Activated gamma-delta T cell treated with Interleukin-2 at 50 U/mL for 16 hours (primary cell): ENCODE measurements around the gene PEX11A.

ENCODE experiments used
- DNase-seq: peaks from one replicate; pipeline ENCODE4 v3.0.0-alpha.2; 2020

Gene PEX11A

DNA sequence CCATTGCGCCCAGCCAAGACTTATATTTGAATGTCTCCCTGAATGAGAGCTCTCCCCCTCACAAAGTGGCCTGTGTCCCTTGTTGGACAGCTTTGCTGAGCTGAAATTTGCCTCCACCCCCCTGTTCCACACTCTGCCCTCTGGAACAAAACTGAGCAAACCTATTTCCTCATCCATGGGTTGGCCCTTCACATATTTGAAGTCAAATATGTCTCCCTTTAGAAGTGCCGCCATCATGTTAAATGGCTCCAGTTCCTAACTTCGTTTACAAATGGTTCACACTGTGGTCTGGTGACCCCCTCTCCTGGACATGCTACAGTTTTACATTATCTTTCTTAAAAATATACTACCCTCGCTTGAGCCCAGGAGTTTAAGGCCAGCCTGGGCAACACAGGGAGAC, 16.0 kb downstream of the PEX11A start:
- DNase-seq: no peak

DNA sequence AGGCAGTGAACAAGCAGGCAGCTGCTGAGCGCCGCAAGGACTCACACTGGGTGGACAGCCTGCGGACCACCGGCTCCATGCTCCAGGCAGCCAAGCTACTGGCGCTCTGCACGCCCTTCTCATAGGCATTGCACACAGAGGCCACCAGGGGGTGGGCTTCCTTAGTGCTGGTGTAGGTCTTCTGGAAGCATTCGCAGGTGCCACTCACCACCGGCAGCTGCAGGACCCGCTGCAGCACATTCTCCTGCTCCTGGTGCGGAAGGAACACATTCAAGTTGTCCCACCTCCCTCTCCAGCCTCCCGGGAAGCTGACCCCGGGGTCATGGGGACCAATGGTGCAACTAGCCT, 17.4 kb downstream of the PEX11A start:
- no peak for DNase-seq

DNA sequence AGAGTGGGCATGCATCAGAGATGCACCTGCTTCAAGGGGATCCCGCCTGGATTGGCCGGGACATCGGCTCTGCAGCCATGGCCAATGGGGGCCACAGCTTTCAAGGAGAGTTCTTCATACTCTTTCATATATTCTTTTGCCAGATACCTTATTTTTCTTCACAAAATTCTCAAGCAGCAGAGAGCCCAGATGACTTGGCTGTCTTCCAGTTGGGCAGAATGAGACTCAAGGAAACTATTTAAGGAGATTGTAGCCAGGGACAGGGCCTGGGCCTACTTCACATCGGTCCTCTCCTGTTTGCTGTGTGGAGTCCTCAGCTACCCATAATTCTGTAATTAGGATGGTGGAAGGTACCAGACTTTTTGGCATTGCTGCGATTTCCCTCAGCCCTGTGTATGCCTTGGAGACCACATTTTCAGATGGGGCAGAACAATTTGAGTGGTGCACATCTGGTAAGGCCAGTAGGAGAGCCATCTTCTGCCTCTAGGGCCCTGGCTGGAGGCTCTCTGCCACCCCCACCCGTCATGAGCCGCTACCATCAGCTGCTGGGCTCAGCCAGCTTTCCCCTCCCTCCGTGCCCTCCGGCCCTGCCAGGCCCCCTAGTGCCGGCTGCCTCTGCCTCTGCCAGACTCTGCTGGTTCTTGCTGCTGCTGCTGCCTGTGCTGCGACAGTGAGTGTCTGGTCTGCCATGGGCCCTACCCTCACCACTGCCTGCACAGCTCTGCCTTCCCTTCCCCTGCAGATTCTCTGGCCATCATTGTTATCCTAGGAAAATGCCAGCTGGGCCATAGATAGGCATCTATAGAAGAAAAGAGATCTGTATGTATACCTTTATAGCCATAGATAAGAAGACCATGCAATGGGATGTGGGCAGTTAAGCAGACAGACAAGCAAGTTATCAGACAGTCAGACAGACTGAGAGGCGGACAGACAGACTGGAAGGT, 18.1 kb downstream of the PEX11A start:
- no peak for DNase-seq

DNA sequence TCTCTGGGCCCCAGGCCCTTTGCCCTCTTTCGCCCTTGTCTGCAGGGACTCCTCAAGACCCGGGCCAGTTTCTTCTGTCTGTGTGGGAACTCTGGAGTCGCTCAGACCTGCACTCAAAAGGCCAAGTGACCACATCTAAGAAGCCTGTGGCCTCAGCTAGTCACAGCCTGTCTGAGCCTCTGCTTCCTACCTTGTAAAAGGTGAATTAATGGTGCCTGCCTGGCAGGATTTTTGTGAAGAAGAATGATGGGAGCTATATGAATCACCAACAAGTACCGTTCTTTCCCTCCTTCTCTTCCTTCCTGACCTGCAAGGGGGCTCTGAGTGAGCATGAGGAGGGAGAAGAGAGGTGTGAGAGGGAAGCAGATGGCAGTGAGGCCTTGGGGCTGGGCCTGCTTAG, 18.9 kb downstream of the PEX11A start:
- DNase-seq: no peak

DNA sequence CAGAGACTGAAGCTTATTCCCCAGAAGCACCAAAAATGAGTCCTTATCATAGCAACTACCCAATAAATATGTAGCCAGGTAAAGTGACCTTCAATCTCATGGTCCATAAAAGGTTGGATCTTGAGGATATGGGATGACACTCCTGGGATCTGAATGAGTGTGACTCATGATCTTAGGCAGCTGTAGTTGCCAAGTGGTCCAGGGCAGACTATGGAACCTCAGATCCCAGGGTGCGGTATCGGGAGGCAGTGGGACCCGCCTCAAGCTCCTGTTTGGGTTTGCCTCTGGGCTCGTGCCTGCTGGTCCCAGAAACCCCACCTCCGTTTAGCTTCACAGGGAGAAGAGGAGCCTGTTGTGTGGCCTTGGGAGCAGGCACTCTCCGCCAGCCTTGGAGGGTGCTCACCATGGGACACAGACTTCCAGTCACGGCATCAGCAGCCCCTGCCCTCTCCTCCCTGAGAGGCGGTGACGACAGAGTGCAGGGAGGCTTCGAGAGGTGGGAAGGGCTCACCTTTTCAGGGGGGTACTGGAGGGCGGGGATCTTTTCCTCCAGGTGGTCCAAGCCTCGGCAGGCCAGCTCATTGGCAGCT, 19.5 kb downstream of the PEX11A start:
- no peak for DNase-seq

DNA sequence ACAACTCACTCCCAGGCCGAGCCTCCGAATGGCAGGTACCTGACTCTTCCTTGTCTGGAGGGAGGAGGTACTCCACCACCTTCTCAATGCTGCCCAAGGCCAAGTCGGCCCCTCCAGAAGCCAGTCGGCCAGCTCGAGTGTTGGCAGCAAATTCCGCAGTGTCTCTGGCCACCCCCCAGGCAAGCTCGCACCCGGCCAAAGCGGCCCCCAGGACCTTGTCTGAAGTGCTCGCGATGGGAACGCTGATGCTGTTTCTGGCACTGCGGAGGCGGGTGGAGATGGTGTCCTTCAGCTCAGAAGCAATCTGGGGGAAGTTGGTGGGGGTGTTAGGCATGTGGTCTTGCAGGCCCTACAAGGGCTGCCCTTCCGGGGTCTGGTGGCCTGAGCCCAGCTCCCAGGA, 20.6 kb downstream of the PEX11A start:
- no peak for DNase-seq

DNA sequence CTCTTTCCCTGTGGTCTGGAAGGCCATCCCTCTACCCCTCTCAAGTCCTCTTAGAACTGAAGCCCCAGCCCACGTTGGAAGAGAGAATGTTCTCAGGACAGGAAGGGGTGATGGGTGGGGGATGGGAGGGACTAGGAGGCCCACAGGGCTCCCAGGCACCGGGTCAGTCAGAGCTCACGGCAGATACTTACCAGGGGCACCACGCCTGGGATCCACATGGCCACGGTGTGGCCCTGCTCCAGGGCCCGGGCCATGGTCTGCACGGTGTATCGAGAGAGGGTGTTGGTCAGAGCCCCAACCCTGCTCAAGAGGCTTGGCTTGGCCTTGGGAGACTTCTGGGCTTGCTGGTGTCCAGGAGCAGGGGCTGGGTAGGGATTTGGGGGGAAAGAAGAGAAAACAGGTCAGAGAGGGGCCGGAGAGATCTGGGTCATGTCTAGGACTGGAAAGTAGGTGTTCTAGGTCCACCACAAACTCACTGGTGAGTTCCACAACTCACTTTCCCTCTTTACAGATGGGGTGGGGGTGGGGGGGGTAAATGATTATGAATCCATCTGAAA, 21.2 kb downstream of the PEX11A start:
- no peak for DNase-seq

DNA sequence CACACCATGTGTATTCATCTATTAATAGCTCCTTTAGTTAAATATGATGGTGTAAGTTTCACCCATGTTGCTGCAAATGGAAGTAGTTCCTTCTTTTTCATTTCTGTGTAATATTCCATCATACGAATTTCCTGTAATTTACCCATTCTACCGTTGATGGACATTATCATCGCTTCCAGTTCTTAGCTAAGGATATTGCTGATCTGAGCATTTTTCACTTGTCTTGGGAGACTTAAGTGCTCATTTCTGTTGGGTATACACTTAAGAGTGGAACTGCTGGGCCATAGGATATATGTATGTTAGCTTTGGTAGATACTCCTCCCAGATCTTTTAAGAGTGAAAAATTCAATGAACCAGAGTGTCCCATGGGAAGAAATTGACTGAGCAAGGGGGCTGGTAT, 22.4 kb downstream of the PEX11A start:
- DNase-seq: no peak

DNA sequence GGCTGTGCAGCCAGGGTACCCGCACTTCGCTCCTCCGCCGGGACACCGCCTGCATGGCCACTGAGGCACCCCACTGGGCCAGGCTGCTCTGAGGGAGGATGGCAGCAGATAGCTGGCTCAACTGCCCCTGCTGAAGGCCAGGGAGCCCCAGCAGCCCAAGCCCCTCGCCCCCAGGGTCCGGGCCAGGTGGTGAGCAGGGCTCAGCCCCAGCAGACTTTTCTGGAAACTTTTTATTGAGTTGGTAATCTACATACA, 22.9 kb downstream of the PEX11A start:
- DNase-seq: no peak

DNA sequence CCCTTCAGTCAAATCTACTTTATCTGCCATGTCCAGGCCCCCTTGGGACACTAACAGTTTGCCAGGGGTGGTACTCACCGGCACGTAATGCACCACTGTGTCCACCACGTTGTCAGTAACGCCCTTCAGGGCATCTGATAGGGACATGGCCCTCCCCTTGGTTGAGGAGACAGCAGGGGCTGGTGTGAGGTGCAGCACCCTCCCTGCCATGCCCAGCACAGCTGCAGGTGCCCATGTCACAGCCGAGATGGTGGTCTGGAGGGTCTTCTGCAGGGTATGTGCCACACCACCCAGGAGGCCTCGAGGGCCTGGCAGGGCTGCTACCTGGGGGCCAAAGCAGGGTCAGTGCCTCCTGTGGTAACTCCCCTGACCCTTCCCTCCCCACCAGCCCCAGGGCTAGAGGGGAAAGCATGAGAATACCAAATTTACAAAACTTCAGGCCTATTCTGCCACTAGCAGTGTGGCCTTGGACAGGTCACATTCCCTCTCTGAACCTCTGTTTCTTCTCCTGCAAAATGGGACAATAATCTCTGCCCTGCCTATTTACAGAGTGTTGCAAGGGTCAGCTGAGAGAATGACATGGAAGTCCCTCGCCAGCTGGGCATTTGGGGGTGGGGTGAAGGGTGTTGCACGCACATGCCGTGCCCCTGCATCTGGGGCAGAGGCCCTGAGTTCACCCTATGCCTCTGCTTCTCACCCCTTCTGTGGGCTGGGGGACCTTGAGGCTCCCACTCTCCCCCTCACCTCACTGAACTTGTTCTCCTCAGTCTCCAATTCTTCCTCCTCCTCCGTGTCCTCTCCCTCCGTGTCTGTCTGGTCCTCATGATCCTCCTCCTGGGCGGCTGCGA, 23.5 kb downstream of the PEX11A start:
- no peak for DNase-seq

DNA sequence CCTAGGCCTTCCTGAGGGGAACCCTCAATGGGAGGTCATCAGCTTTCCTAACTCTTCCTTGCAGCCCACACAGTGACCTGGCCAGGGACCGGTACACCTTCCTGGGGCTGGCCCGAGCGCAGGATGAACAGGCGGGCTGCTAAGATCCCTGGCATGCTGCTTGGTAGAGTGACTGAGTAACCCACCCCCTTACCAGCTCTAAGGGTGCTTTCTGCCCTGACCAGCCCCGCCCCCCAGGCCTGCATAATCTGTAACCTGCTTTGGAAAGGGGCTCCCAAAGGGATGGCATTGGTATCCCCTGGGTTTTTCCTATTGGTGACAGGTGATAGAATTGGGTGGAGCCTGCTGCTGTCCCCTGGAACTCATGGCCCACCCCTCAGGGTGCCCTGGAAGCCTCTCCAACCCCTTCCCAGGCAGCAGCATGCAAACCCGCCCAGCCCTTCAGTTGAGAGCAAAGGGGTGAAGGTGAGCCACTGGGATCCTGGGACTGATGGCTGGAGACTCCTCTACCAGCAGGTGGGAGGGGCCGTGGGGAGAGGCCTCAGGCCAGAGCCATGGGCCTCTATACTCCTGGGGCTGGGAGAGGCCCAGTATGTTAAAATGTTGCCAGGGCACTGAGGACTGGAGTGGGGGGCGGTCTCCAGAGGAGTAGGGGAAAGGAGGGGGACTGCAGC, 24.2 kb downstream of the PEX11A start:
- DNase-seq: no peak

DNA sequence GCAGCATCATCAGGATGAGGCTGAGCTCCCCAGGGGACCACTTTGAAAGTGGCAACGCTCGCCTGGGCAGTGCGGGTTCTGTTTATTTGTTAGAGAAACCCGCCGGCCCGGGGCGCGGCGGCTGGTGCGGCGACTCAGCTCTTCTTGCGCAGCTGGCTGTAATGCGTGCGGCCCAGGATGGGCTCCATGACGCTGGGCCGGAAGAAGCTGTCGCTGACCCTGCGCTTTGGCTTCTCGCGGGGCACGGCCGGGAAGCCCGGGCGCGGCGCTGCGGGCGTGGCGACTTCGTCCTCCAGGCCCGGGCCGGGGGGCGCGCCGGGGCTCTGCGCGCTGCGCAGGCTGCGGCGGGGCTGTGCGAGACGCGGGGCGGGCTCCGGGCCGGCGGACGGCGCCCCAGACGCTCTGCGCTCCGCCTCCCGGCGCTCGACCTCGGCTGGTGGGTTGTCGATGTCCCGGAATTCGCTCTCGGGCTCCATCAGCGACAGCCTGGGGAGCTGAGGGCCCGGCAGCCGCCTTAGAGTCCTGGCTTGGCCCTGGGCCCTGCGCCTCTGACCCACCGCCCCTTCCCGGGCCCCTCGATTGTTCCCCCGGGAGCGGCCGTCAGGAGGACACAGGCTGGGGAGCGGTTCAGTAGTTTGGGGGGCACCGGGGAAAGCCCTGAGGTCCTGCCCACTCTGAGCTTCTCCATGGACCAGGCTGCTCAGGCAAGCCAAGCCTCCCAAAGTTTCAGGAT, 24.9 kb downstream of the PEX11A start:
- no peak for DNase-seq

DNA sequence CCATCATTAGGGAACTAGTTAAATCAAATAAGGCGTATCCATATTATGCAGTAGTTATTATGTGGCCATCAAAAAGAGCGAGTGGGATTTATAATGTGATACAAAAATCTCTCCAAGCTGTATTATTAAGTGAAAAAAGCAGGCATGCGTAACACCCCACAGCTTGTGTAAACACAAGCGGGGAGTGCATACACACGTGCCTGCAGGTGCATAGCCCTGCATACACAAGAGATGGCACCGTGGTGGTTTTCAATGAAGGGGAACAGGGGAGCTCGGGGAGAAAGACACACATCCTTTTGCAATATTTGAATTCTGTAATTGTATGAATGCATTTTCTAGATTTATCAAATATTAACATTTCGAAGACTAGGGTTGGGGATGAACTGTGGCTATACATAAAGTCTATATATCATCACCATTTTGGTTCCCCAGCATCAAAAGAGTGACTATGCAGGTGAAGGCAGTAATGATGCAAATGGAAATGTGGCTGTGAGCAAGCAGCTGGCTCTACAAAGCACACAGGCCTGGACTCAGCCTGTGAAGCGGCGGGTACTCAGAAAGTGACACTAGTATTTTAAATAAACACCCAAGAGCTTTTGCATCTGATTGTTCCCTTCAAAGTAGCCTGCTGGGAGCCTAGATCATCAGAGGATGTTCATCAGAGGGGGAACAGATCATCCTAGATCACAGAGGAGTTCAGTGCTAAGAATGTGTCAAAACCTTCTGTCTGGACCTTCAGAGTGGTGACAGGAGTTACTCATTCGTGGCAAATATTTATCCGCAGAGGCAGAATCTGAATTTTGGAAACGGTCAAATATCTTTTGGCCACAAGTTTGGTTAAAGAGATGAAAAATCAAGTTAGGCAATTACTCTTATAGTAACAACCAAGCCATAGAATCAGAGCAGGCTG, 25.9 kb downstream of the PEX11A start:
- no peak for DNase-seq

DNA sequence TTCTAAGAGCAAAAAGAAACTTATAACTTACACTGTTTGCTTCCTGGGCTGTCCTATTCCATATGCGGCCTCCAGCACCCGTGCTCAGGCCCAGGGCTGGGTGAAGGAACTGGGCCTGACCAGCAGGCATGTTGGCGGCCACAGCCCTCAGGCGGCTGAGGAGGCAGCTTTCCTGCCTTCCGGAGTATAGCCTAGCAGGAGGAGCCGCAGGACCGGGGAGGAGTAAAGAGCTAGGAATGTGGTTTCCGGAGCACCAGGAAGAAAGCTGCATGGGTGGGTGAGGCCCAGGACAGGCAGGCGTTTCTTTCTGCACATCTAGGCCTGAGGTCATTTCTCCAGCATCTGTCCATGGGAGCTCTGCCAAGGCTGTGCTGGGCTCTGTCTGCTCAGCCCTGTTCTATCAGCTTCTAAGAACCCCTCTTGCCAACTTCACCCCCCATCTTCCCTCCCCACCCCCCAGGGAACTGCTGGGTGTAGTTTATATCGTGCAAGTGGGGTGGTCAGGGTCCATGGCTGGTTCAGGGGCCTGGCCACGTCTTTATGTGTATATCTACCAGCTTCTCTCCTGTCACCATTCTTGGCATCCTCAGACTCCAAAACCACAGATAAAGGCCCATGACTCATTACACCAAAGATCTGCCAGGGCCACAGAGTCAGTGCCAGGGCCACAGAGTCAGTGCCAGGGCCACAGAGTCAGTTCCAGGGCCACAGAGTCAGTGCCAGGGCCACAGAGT, 27.5 kb downstream of the PEX11A start:
- no peak for DNase-seq

DNA sequence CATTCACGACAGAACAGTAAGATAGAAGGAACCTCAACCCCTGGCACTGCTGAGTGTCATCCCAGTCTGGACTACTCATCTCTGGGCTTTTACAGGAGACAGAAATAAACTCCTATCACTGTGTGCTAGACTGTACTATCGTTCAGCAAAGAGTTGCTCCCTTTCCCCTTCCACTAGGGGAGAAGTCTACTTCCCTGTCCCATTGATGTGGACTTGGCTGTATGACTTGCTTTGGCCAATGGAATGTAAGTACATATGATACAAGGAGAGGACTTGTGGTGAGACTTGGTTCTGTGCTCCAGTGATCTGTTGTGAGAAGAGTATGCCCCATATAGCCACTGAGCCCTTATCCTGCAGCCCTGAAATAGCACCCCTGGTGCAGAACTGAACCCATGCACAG, 30.0 kb downstream of the PEX11A start:
- no peak for DNase-seq

DNA sequence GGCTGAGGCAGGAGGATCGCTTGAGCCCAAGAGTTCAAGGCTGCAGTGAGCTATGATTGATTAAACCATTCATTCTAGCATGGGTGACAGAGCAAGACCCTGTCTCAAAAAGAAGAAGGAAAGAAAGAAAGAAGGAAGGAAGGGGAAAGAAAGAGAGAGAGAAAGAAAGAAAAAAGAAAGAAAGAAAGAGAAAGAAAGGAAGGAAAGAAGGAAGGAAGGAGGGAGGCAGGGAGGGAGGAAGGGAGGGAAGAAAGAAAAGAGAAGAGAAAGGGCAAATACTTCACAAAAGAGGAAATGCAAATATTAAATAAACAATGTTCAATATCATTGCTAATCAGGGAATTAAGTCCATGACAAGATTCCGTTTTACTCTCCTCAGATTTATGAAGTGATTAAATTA, 31.3 kb downstream of the PEX11A start:
- no peak for DNase-seq

DNA sequence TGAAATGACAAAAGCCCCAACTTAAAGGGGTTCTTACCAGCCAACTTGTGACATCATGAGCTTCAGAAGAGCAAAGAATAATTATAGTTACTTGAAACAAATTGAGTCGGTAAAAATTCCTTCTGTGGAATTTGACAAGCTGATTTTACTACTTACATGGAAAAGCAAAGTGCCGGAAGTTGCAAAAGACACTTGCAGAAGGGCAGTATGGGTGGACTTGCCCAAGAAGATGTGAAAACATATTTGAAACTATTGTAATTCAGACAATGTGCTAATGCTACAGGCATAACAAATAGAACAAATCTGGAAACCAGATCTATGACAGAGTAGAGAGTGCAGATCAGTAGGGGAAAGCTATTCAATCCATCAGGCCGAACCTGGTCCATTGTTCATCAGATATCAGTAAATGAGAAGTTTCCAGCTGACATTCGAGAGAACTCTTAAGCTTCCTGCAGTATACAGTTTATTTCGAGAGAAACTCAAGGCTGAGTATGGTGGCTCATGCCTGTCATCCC, 32.8 kb downstream of the PEX11A start:
- no peak for DNase-seq

DNA sequence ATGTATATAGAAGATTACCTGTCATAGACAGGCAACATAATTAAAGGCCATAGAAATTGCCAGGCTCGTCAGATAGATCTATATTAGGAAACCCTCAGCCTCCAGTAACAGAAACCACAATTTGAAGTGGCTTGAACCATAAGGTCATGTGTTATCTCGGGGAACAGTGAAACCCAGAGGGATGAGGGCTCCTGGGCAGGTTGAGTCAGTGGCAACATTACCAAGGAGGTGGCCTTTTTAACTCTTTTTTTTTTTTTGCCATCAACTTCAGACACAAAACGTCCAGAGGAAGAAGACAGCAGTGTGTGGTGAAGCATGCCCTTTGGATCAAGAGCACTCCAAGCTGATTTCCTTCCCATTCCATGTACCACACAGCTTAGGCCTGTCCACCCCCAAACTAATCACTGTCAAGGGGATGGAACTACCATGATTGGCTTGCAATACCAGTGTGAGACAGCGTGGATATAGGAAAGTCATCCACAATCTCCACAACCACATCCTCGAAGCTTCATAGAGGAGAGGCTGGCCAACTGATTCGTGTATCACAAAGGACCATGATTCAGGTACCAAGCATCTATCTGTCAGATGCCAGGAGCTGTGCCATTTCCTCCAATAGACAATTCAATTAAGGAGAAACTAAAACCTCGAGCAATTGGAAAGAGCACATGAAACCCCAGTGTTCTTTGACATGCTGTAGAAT, 34.3 kb downstream of the PEX11A start:
- no peak for DNase-seq
